IMR-90 (cell line): ENCODE measurements around the gene KCNIP1. TPM values are rescaled to one million over a fixed set of nuclear protein-coding genes. Genes with fewer than 3 reads are reported as not detected.

Experiments used
- ATAC-seq: fragments of 200-7000 bp; cut with Tn5 transposase; 2 replicates; pipeline ENCODE4 v1.9.1; 2020; ENCODE audit warnings: low read depth, mild to moderate bottlenecking, moderate library complexity
- BruUV-seq: library from RNA; stranded (reverse); fragments of 400-500 nt; replicated peaks from 2 replicates; lab custom pipeline; 2021; lab: Mats Ljungman, UMichigan
- CTCF ChIA-PET: fragments of 300-600 bp; formaldehyde crosslinking; extraction: SDS; loops from one replicate; lab custom pipeline; 2021; ENCODE audit warnings: antibody characterized with exemption; lab: Yijun Ruan, JAX
- POLR2A ChIA-PET: fragments of 300-600 bp; sonication (Branson Sonifier 250); formaldehyde crosslinking; loops from one replicate; lab custom pipeline; 2022; ENCODE audit warnings: antibody characterized with exemption; ENCODE audit not compliant: unreplicated experiment; lab: Charles Lee
- DNase-seq: peaks from one replicate; pipeline ENCODE4 v3.0.0; 2013
- H2AFZ ChIP-seq: replicated peaks from 2 replicates; pipeline ENCODE3; 2013; ENCODE audit warnings: low read length, mild to moderate bottlenecking; ENCODE audit not compliant: poor library complexity
- H2AK5ac ChIP-seq: 2 replicates; pipeline ENCODE4 v1.6.1; 2013; ENCODE audit warnings: low read depth, low read length, inconsistent platforms
- H2AK9ac ChIP-seq: replicated peaks from 2 replicates; pipeline ENCODE3; 2013; ENCODE audit warnings: mild to moderate bottlenecking, low read depth, low read length, moderate library complexity; ENCODE audit not compliant: poor library complexity
- H2BK120ac ChIP-seq: 2 replicates; pipeline ENCODE4 v1.6.1; 2013; ENCODE audit warnings: low read depth, low read length, inconsistent platforms
- H2BK15ac ChIP-seq: 3 replicates; pipeline ENCODE4 v1.6.1; 2013; ENCODE audit warnings: low read depth, low read length, inconsistent platforms
- H2BK20ac ChIP-seq: 2 replicates; pipeline ENCODE4 v1.6.1; 2013; ENCODE audit warnings: low read depth, mild to moderate bottlenecking, inconsistent platforms, low read length, moderate library complexity
- H2BK5ac ChIP-seq: 2 replicates; pipeline ENCODE4 v1.6.1; 2013; ENCODE audit warnings: mild to moderate bottlenecking, low read depth, low read length, inconsistent platforms; ENCODE audit not compliant: poor library complexity, severe bottlenecking
- H3K14ac ChIP-seq: replicated peaks from 2 replicates; pipeline ENCODE4 v1.6.1; 2013; ENCODE audit warnings: low read depth, low read length, inconsistent platforms
- H3K18ac ChIP-seq: 2 replicates; pipeline ENCODE4 v1.6.1; 2013; ENCODE audit warnings: low read depth, low read length, control low read depth
- H3K23ac ChIP-seq: 2 replicates; pipeline ENCODE4 v1.6.1; 2013; ENCODE audit warnings: low read depth, low read length, inconsistent platforms
- H3K27ac ChIP-seq: 2 replicates; pipeline ENCODE4 v1.5.1; 2013; ENCODE audit warnings: mild to moderate bottlenecking, control low read depth, low read length; ENCODE audit not compliant: insufficient read depth
- H3K27me3 ChIP-seq: 2 replicates; pipeline ENCODE4 v1.6.1; 2013; ENCODE audit warnings: low read length; ENCODE audit not compliant: control insufficient read depth, insufficient read depth
- H3K36me3 ChIP-seq: 2 replicates; pipeline ENCODE4 v1.6.1; 2013; ENCODE audit warnings: low read length, mixed read lengths; ENCODE audit not compliant: control insufficient read depth, insufficient read depth
- H3K4ac ChIP-seq: 2 replicates; pipeline ENCODE4 v1.6.1; 2013; ENCODE audit warnings: low read depth, low read length, inconsistent platforms
- H3K4me1 ChIP-seq: 2 replicates; pipeline ENCODE4 v1.6.1; 2013; ENCODE audit warnings: low read length, mixed read lengths; ENCODE audit not compliant: control insufficient read depth, insufficient read depth
- H3K4me2 ChIP-seq: 2 replicates; pipeline ENCODE4 v1.6.1; 2013; ENCODE audit warnings: low read depth, mild to moderate bottlenecking, control low read depth, low read length, moderate library complexity
- H3K4me3 ChIP-seq: 2 replicates; pipeline ENCODE4 v1.5.1; 2013; ENCODE audit warnings: low read depth, mild to moderate bottlenecking, control low read depth, low read length, moderate library complexity; ENCODE audit not compliant: insufficient read depth
- H3K56ac ChIP-seq: 2 replicates; pipeline ENCODE4 v1.6.1; 2013; ENCODE audit warnings: low read length, inconsistent platforms; ENCODE audit not compliant: insufficient read depth; ENCODE audit errors: extremely low read depth
- H3K79me1 ChIP-seq, 2 experiments: 2 replicates each; pipeline ENCODE4 v1.6.1; 2013; ENCODE audit warnings: low read length in 2 of 2, inconsistent platforms in 1 of 2, low read depth in 1 of 2
- H3K9ac ChIP-seq: 2 replicates; pipeline ENCODE4 v1.6.1; 2013; ENCODE audit warnings: low read depth, low read length, control low read depth
- H3K9me1 ChIP-seq: 2 replicates; pipeline ENCODE4 v1.6.1; 2013; ENCODE audit warnings: low read length, inconsistent platforms; ENCODE audit not compliant: insufficient read depth
- H3K9me3 ChIP-seq: 2 replicates; pipeline ENCODE4 v1.6.1; 2013; ENCODE audit warnings: low read length; ENCODE audit not compliant: control insufficient read depth, insufficient read depth
- H4K20me1 ChIP-seq: 2 replicates; pipeline ENCODE4 v1.6.1; 2013; ENCODE audit warnings: low read length, inconsistent platforms; ENCODE audit not compliant: insufficient read depth
- H4K5ac ChIP-seq: 2 replicates; pipeline ENCODE4 v1.6.1; 2013; ENCODE audit warnings: mild to moderate bottlenecking, low read depth, low read length, control low read depth
- H4K8ac ChIP-seq, 2 experiments: 2 replicates each; pipeline ENCODE4 v1.6.1; 2013; ENCODE audit warnings: low read depth in 2 of 2, low read length in 2 of 2, control low read depth in 1 of 2, inconsistent platforms in 1 of 2
- H4K91ac ChIP-seq: 2 replicates; pipeline ENCODE4 v1.6.1; 2013; ENCODE audit warnings: low read depth, low read length, inconsistent platforms; ENCODE audit not compliant: insufficient read depth
- BHLHE40 ChIP-seq: fragments of 150-350 bp; IDR thresholded peaks from 2 replicates; pipeline ENCODE4 v1.6.1; 2016; ENCODE audit warnings: mild to moderate bottlenecking, low read depth, low read length
- CEBPB ChIP-seq: IDR thresholded peaks from 2 replicates; pipeline ENCODE4 v1.6.1; 2012; ENCODE audit warnings: low read depth, low read length, improper control_type of control experiment
- CHD1 ChIP-seq: IDR thresholded peaks from 2 replicates; pipeline ENCODE4 v1.6.1; 2012; ENCODE audit warnings: low read depth, low read length, improper control_type of control experiment
- FOS ChIP-seq: fragments of 150-350 bp; IDR thresholded peaks from 2 replicates; pipeline ENCODE4 v1.6.1; 2016; ENCODE audit warnings: low read depth, low read length
- MAFK ChIP-seq: IDR thresholded peaks from 2 replicates; pipeline ENCODE4 v1.6.1; 2012; ENCODE audit warnings: low read depth, low read length, improper control_type of control experiment
- MAZ ChIP-seq: IDR thresholded peaks from 2 replicates; pipeline ENCODE4 v1.6.1; 2012; ENCODE audit warnings: low read depth, mild to moderate bottlenecking, low read length, improper control_type of control experiment, moderate library complexity, borderline replicate concordance
- MXI1 ChIP-seq: IDR thresholded peaks from 2 replicates; pipeline ENCODE4 v1.6.1; 2012; ENCODE audit warnings: low read depth, mild to moderate bottlenecking, low read length, moderate library complexity, borderline replicate concordance
- NFE2L2 ChIP-seq: fragments of 150-350 bp; IDR thresholded peaks from 2 replicates; pipeline ENCODE4 v1.6.1; 2016; ENCODE audit warnings: low read depth, mild to moderate bottlenecking, low read length
- POLR2A ChIP-seq: IDR thresholded peaks from 2 replicates; pipeline ENCODE4 v1.6.1; 2012; ENCODE audit warnings: mild to moderate bottlenecking, low read depth, low read length
- RAD21 ChIP-seq: IDR thresholded peaks from 2 replicates; pipeline ENCODE4 v1.6.1; 2012; ENCODE audit warnings: low read length, improper control_type of control experiment
- RCOR1 ChIP-seq: IDR thresholded peaks from 2 replicates; pipeline ENCODE4 v1.6.1; 2012; ENCODE audit warnings: mild to moderate bottlenecking, low read length, improper control_type of control experiment; ENCODE audit not compliant: insufficient replicate concordance
- RFX5 ChIP-seq: IDR thresholded peaks from 2 replicates; pipeline ENCODE4 v1.8.0; 2012; ENCODE audit warnings: low read depth, mild to moderate bottlenecking, low read length, moderate library complexity
- SMC3 ChIP-seq: fragments of 150-350 bp; IDR thresholded peaks from 2 replicates; pipeline ENCODE4 v1.6.1; 2016; ENCODE audit warnings: low read depth, mild to moderate bottlenecking, antibody characterized with exemption, low read length, moderate library complexity
- WGBS, 2 experiments: methylation state at CpG; one replicate each; pipeline versions ENCODE4 v1.1.5 to v1.1.7; 2013; ENCODE audit warnings: missing lambda C conversion rate in 2 of 2; ENCODE audit not compliant: insufficient read length in 1 of 2; ENCODE audit errors: extremely low coverage in 2 of 2; 5-methylcytosine and 5-hydroxymethylcytosine counted together
- dilution Hi-C: fragments of 300-500 bp; cut with HindIII; formaldehyde crosslinking; loops from one replicate; pipeline ENCODE4 v1.14.3; 2018; ENCODE audit warnings: low sequenced_read_pairs; ENCODE audit not compliant: unreplicated experiment
- in situ Hi-C: fragments of 300-500 bp; cut with MboI; formaldehyde crosslinking; loops from 3 replicates; pipeline ENCODE4 v1.14.3; 2019; ENCODE audit warnings: low sequenced_read_pairs, inconsistent platforms, mixed read lengths
- intact Hi-C: fragments of 100-400 bp; cut with micrococcal nuclease; formaldehyde crosslinking; loops from 2 replicates; pipeline ENCODE4 v1.10.0; 2022
- polyA plus RNA-seq, 3 experiments: library from polyadenylated mRNA; depleted of rRNA; stranded (reverse); fragments of >200 nt; gene quantifications; 2 replicates each; pipeline ENCODE4 v1.2.3, GENCODE V29; 2012; ENCODE audit warnings: low replicate concordance in 1 of 3
- total RNA-seq: library from RNA; depleted of rRNA; stranded (reverse); fragments of >200 nt; gene quantifications from 2 replicates; pipeline ENCODE4 v1.2.3, GENCODE V29; 2012
- TF ChIP-seq, protein P1 (sequence below): fragments of 150-350 bp; IDR thresholded peaks from 2 replicates; pipeline ENCODE4 v1.6.1; 2017; ENCODE audit warnings: mild to moderate bottlenecking, antibody characterized with exemption, low read length, low read depth
- TF ChIP-seq, protein P2 (sequence below): conservative IDR thresholded peaks from 2 replicates; pipeline ENCODE4 v1.5.1; 2012; ENCODE audit warnings: mild to moderate bottlenecking, low read depth, low read length, improper control_type of control experiment
- TF ChIP-seq, protein P3 (sequence below): fragments of 150-350 bp; IDR thresholded peaks from 2 replicates; pipeline ENCODE4 v1.6.1; 2016; ENCODE audit warnings: low read depth, mild to moderate bottlenecking, low read length, moderate library complexity, borderline replicate concordance

Gene KCNIP1
- total and polyA plus RNA-seq, 2 of the 4 experiments (the other 2 are of a cell fraction), result not detected

GRCh38 chr5:170638051-170638450 lies 134.2 kb downstream of the KCNIP1 start:
- Histone ChIP-seq H3K9me3 (no peaks in the 10 kb centered on the region), H3K9me1 (no peaks in the 10 kb centered on the region), H3K4me2 (no peak overlapping the region), H2BK20ac (no peak overlapping the region), H4K91ac (no peak overlapping the region), H3K4ac (no peak overlapping the region), H4K5ac (no peak overlapping the region), H3K36me3 (no peaks in the 10 kb centered on the region), H2AK5ac (no peak overlapping the region), H4K8ac (no peak overlapping the region), H4K20me1 (no peaks in the 10 kb centered on the region; the same call in 1 of the 2 replicates), H2BK15ac (no peak overlapping the region), H3K23ac (no peak overlapping the region), H3K14ac (no peak overlapping the region), H2AK9ac (no peak overlapping the region), H2BK120ac (no peak overlapping the region), H3K56ac (no peak overlapping the region), H3K27ac (no peak overlapping the region), H3K4me3 (no peak overlapping the region), H3K18ac (no peak overlapping the region), H3K79me1 (no peaks in the 10 kb centered on the region), H2BK5ac (no peak overlapping the region), H3K27me3 (no peaks in the 10 kb centered on the region; the same call in 1 of the 2 replicates), H3K4me1 (peaks cover 4% of the 10 kb centered on the region; the same call in 1 of the 2 replicates), H2AFZ (no peak overlapping the region), H3K9ac (no peak overlapping the region)
- ChIA-PET POLR2A (no interaction called here), CTCF (interaction anchor here (0.9 to 1.7 kb wide), 7 partner anchors 13 to 200 kb away, joined by 3 to 8 read pairs (median 3); no protein-coding TSS in a partner anchor)
- dilution Hi-C loops, result no loop called here
- intact Hi-C loops, result loop anchor here (5.0 to 10.0 kb wide), 2 partner anchors 567 to 704 kb away; no protein-coding TSS in a partner anchor
- ATAC-seq (no peak), DNase-seq (no peak)
- WGBS, 2 experiments, result no CpG with 5 or more reads among the region's 4 CpGs
- in situ Hi-C loops, result no loop called here
- BruUV-seq, result no TSS peak
- no peak for TF ChIP-seq RFX5
- no peak for TF ChIP-seq MAFK
- TF ChIP-seq MXI1, result no peak
- no peak for TF ChIP-seq FOS
- no peak for TF ChIP-seq SMC3
- no peak for TF ChIP-seq CEBPB
- no peak for TF ChIP-seq MAZ
- no peak for TF ChIP-seq POLR2A
- TF ChIP-seq, protein P1, sequence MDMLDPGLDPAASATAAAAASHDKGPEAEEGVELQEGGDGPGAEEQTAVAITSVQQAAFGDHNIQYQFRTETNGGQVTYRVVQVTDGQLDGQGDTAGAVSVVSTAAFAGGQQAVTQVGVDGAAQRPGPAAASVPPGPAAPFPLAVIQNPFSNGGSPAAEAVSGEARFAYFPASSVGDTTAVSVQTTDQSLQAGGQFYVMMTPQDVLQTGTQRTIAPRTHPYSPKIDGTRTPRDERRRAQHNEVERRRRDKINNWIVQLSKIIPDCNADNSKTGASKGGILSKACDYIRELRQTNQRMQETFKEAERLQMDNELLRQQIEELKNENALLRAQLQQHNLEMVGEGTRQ, result no peak
- no peak for TF ChIP-seq CHD1
- TF ChIP-seq, protein P2, sequence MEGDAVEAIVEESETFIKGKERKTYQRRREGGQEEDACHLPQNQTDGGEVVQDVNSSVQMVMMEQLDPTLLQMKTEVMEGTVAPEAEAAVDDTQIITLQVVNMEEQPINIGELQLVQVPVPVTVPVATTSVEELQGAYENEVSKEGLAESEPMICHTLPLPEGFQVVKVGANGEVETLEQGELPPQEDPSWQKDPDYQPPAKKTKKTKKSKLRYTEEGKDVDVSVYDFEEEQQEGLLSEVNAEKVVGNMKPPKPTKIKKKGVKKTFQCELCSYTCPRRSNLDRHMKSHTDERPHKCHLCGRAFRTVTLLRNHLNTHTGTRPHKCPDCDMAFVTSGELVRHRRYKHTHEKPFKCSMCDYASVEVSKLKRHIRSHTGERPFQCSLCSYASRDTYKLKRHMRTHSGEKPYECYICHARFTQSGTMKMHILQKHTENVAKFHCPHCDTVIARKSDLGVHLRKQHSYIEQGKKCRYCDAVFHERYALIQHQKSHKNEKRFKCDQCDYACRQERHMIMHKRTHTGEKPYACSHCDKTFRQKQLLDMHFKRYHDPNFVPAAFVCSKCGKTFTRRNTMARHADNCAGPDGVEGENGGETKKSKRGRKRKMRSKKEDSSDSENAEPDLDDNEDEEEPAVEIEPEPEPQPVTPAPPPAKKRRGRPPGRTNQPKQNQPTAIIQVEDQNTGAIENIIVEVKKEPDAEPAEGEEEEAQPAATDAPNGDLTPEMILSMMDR, result no peak
- TF ChIP-seq RAD21, result no peak
- TF ChIP-seq, protein P3, sequence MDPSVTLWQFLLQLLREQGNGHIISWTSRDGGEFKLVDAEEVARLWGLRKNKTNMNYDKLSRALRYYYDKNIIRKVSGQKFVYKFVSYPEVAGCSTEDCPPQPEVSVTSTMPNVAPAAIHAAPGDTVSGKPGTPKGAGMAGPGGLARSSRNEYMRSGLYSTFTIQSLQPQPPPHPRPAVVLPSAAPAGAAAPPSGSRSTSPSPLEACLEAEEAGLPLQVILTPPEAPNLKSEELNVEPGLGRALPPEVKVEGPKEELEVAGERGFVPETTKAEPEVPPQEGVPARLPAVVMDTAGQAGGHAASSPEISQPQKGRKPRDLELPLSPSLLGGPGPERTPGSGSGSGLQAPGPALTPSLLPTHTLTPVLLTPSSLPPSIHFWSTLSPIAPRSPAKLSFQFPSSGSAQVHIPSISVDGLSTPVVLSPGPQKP, result no peak
- TF ChIP-seq RCOR1, result no peak
- TF ChIP-seq NFE2L2, result no peak
- no peak for TF ChIP-seq BHLHE40
